ENCODE measurements around the gene PTCHD1. TPM values are rescaled to one million over a fixed set of nuclear protein-coding genes. Genes with fewer than 3 reads are reported as not detected.

PTCHD1 gene
- total and polyA plus RNA-seq, 9 of the 15 experiments (the other 6 are each of a cell fraction or from before 2014, with no cell fraction given) = not detected

- intact Hi-C loops (cut with micrococcal nuclease) = no loop called here
- no peak overlapping the region for H3K9ac ChIP-seq (ENCODE audit: insufficient read depth in 1 of 2, low read depth in 2 of 2, low read length in 2 of 2)
- no peak overlapping the region for H3K4me3 ChIP-seq
- peaks cover 0 to 7% of the 10 kb centered on the region in 2 experiments; a peak in 1 of 5 replicates for H3K4me1 ChIP-seq (replicated peaks in 1 of 2; ENCODE audit: control insufficient read depth in 2 of 2, insufficient read depth in 2 of 2, low read length in 2 of 2)
- no peaks in the 10 kb centered on the region for H3K9me3 ChIP-seq (replicated peaks; ENCODE audit: control insufficient read depth, insufficient read depth, low read depth, low read length)
- POLR2A ChIA-PET = no interaction called here
- peaks cover 0 to 13% of the 10 kb centered on the region in 2 experiments; a peak in 2 of 5 replicates for H3K27me3 ChIP-seq (ENCODE audit: control insufficient read depth in 2 of 2, insufficient read depth in 2 of 2, low read length in 2 of 2)
- H4K20me1 ChIP-seq (replicated peaks; ENCODE audit: control insufficient read depth, insufficient read depth, low read length) = no peaks in the 10 kb centered on the region
- H3K79me2 ChIP-seq (ENCODE audit: control insufficient read depth, insufficient read depth, low read length) = no peaks in the 10 kb centered on the region
- BruUV-seq (replicated peaks) = no TSS peak
- no peaks in the 10 kb centered on the region for H3K36me3 ChIP-seq (ENCODE audit: control insufficient read depth, insufficient read depth, low read length)
- H2AFZ ChIP-seq (ENCODE audit: low read depth, low read length) = no peak overlapping the region
- TF ChIP-seq TBP (optimal IDR thresholded peaks at IDR 0.05; ENCODE audit: low read depth, low read length) = no peak
- no peak for TF ChIP-seq CHD4 (IDR thresholded peaks at IDR 0.05; ENCODE audit: insufficient read depth, insufficient replicate concordance, low read depth, low read length, poor library complexity, severe bottlenecking)
- TF ChIP-seq FOXP1 (CRISPR knock-in tag; IDR thresholded peaks at IDR 0.05) = no peak
- TF ChIP-seq NFXL1 (CRISPR knock-in tag; IDR thresholded peaks at IDR 0.05) = no peak
- TF ChIP-seq ZBTB33 (CRISPR knock-in tag; IDR thresholded peaks at IDR 0.05) = no peak
- TF ChIP-seq NCOA6 (IDR thresholded peaks at IDR 0.05) = no peak
- TF ChIP-seq THAP7 (CRISPR knock-in tag; IDR thresholded peaks at IDR 0.05) = no peak
- TF ChIP-seq ZC3H4 (CRISPR knock-in tag; IDR thresholded peaks at IDR 0.05; ENCODE audit: borderline replicate concordance) = no peak
- no peak for TF ChIP-seq HDGF (IDR thresholded peaks at IDR 0.05)
- TF ChIP-seq ZNF696 (CRISPR knock-in tag; conservative IDR thresholded peaks at IDR 0.05) = no peak
- H3K9me1 ChIP-seq (ENCODE audit: control insufficient read depth, insufficient read depth, low read length) = no peaks in the 10 kb centered on the region
- no peak overlapping the region for H3K27ac ChIP-seq (ENCODE audit: extremely low read depth, low read depth, low read length)
- CTCF ChIA-PET (ENCODE audit: low intra/inter-chr PET ratio) = no interaction called here
- H3K4me2 ChIP-seq (ENCODE audit: insufficient read depth, low read length) = no peak overlapping the region
- WGBS (ENCODE audit: insufficient coverage, low coverage, missing lambda C conversion rate) = 0% methylated on average over 2 of the region's 11 CpGs
- DNase-seq (ENCODE audit: extremely low read depth in 1 of 4, low spot score in 3 of 4) (no peak), FAIRE-seq (no peak), ATAC-seq (no peak)
- in situ Hi-C loops (cut with MboI) = no loop called here
Measured at GRCh38 chrX:23331701-23332100, 2.9 kb upstream of the PTCHD1 start.

Measured in K562 (cell line).